ENCODE measurements around the gene FAM181A.

Gene FAM181A

GRCh38 chr14:93943052-93943451, 15.9 kb downstream of the FAM181A start:
- no peak for TF ChIP-seq CTCF (IDR thresholded peaks at IDR 0.05)

- TF ChIP-seq CTCF (IDR thresholded peaks at IDR 0.05), result no peak
These were observed 16.8 kb downstream of the FAM181A start for GRCh38 chr14:93943930-93944329.

- TF ChIP-seq CTCF (IDR thresholded peaks at IDR 0.05), result no peak
These were observed 17.4 kb downstream of the FAM181A start for GRCh38 chr14:93944348-93945069.

- TF ChIP-seq CTCF (IDR thresholded peaks at IDR 0.05), result no peak
These were observed 17.9 kb downstream of the FAM181A start for GRCh38 chr14:93945070-93945399.

- TF ChIP-seq CTCF (IDR thresholded peaks at IDR 0.05), result no peak
These were observed 19.0 kb downstream of the FAM181A start for GRCh38 chr14:93946104-93946503.

GRCh38 chr14:93946541-93947090, 19.5 kb downstream of the FAM181A start:
- no peak for TF ChIP-seq CTCF (IDR thresholded peaks at IDR 0.05)

- no peak for TF ChIP-seq CTCF (IDR thresholded peaks at IDR 0.05)
These were observed 20.1 kb downstream of the FAM181A start for GRCh38 chr14:93947282-93947681.
